H9 (cell line): ENCODE measurements around the gene EIF4H. TPM values are rescaled to one million over a fixed set of nuclear protein-coding genes. Genes with fewer than 3 reads are reported as not detected.

ENCODE experiments used
- DNase-seq: peaks from one replicate; pipeline ENCODE4 v3.0.0-alpha.2; 2017
- H2AFZ ChIP-seq: one replicate; pipeline ENCODE4 v1.6.1; 2013; ENCODE audit warnings: mild to moderate bottlenecking, low read length, control low read depth, moderate library complexity
- H2AK5ac ChIP-seq: 2 replicates; pipeline ENCODE4 v1.6.1; 2013; ENCODE audit warnings: low read length, control low read depth, mixed read lengths; ENCODE audit not compliant: insufficient read length
- H2BK120ac ChIP-seq: one replicate; pipeline ENCODE4 v1.6.1; 2013; ENCODE audit warnings: low read depth, mild to moderate bottlenecking, low read length, control low read depth, inconsistent platforms; ENCODE audit not compliant: poor library complexity, severe bottlenecking
- H2BK12ac ChIP-seq: 2 replicates; pipeline ENCODE4 v1.6.1; 2013; ENCODE audit warnings: low read length, control low read depth, mixed read lengths, low read depth; ENCODE audit not compliant: insufficient read length
- H2BK15ac ChIP-seq: 2 replicates; pipeline ENCODE4 v1.6.1; 2013; ENCODE audit warnings: low read depth, low read length, control low read depth
- H2BK20ac ChIP-seq: one replicate; pipeline ENCODE4 v1.6.1; 2013; ENCODE audit warnings: low read depth, mild to moderate bottlenecking, low read length, control low read depth, inconsistent platforms; ENCODE audit not compliant: poor library complexity, severe bottlenecking
- H2BK5ac ChIP-seq: 2 replicates; pipeline ENCODE4 v1.6.1; 2013; ENCODE audit warnings: low read length, control low read depth, mixed read lengths; ENCODE audit not compliant: insufficient read length
- H3K14ac ChIP-seq: 2 replicates; pipeline ENCODE4 v1.6.1; 2013; ENCODE audit warnings: low read length, control low read depth; ENCODE audit not compliant: insufficient read depth
- H3K18ac ChIP-seq: 2 replicates; pipeline ENCODE4 v1.6.1; 2013; ENCODE audit warnings: low read depth, mild to moderate bottlenecking, mixed read lengths, low read length, control low read depth; ENCODE audit not compliant: insufficient read length
- H3K23ac ChIP-seq: 2 replicates; pipeline ENCODE4 v1.6.1; 2013; ENCODE audit warnings: low read length, control low read depth, mixed read lengths, low read depth; ENCODE audit not compliant: insufficient read length
- H3K23me2 ChIP-seq: 2 replicates; pipeline ENCODE4 v1.6.1; 2013; ENCODE audit warnings: low read depth, mild to moderate bottlenecking, mixed read lengths, low read length, control low read depth; ENCODE audit not compliant: insufficient read length, poor library complexity, severe bottlenecking
- H3K27ac ChIP-seq: 2 replicates; pipeline ENCODE4 v1.5.1; 2013; ENCODE audit warnings: low read length, control low read depth, mixed read lengths, low read depth; ENCODE audit not compliant: insufficient read length
- H3K27me3 ChIP-seq: 2 replicates; pipeline ENCODE4 v1.6.1; 2013; ENCODE audit warnings: low read length, control low read depth, inconsistent platforms; ENCODE audit not compliant: insufficient read depth
- H3K4ac ChIP-seq: 2 replicates; pipeline ENCODE4 v1.6.1; 2013; ENCODE audit warnings: low read depth, mild to moderate bottlenecking, control low read depth, inconsistent platforms, low read length, moderate library complexity
- H3K4me1 ChIP-seq: 2 replicates; pipeline ENCODE4 v1.6.1; 2013; ENCODE audit warnings: low read length, control low read depth, inconsistent platforms; ENCODE audit not compliant: insufficient read depth
- H3K4me2 ChIP-seq: 2 replicates; pipeline ENCODE4 v1.6.1; 2013; ENCODE audit warnings: low read length, control low read depth, mixed read lengths; ENCODE audit not compliant: insufficient read length, insufficient read depth
- H3K56ac ChIP-seq: 2 replicates; pipeline ENCODE4 v1.6.1; 2013; ENCODE audit warnings: low read depth, mild to moderate bottlenecking, mixed read lengths, low read length, control low read depth; ENCODE audit not compliant: insufficient read length
- H3K79me1 ChIP-seq: 2 replicates; pipeline ENCODE4 v1.6.1; 2013; ENCODE audit warnings: low read depth, mild to moderate bottlenecking, moderate library complexity, low read length, control low read depth, inconsistent platforms; ENCODE audit not compliant: insufficient read depth, poor library complexity, severe bottlenecking
- H3K79me2 ChIP-seq: 2 replicates; pipeline ENCODE4 v1.6.1; 2013; ENCODE audit warnings: low read length, control low read depth, inconsistent platforms; ENCODE audit not compliant: insufficient read depth
- H3K9ac ChIP-seq: 2 replicates; pipeline ENCODE4 v1.6.1; 2013; ENCODE audit warnings: low read length, control low read depth, mixed read lengths; ENCODE audit not compliant: insufficient read length; ENCODE audit errors: extremely low read depth
- H3K9me3 ChIP-seq: one replicate; pipeline ENCODE4 v1.6.1; 2013; ENCODE audit warnings: low read depth, low read length, inconsistent platforms; ENCODE audit not compliant: control insufficient read depth
- H3T11ph ChIP-seq: one replicate; pipeline ENCODE4 v1.6.1; 2013; ENCODE audit warnings: mild to moderate bottlenecking, low read length, control low read depth, inconsistent platforms
- H4K20me1 ChIP-seq: one replicate; pipeline ENCODE4 v1.6.1; 2013; ENCODE audit not compliant: control insufficient read depth, insufficient read length, insufficient read depth
- H4K5ac ChIP-seq: 2 replicates; pipeline ENCODE4 v1.6.1; 2013; ENCODE audit warnings: low read depth, mild to moderate bottlenecking, mixed read lengths, low read length, control low read depth; ENCODE audit not compliant: insufficient read length
- H4K8ac ChIP-seq: replicated peaks from 2 replicates; pipeline ENCODE4 v1.6.1; 2013; ENCODE audit warnings: low read length, control low read depth, mixed read lengths, low read depth; ENCODE audit not compliant: insufficient read length
- H4K91ac ChIP-seq: 2 replicates; pipeline ENCODE4 v1.6.1; 2013; ENCODE audit warnings: low read depth, mild to moderate bottlenecking, moderate library complexity, mixed read lengths, low read length, control low read depth; ENCODE audit not compliant: insufficient read length
- H3K27ac Mint-ChIP-seq, 3 experiments: 2 replicates in 2 of 3; 3 replicates in 1 of 3; pipeline ENCODE4 v1.8.0; 2020 to 2021; ENCODE audit warnings: mixed read lengths in 3 of 3, mild to moderate bottlenecking in 1 of 3, moderate library complexity in 1 of 3
- H3K27me3 Mint-ChIP-seq: 2 replicates; pipeline ENCODE4 v1.8.0; 2021; ENCODE audit warnings: low read depth, mild to moderate bottlenecking, moderate library complexity, mixed read lengths
- H3K36me3 Mint-ChIP-seq, 3 experiments: 2 replicates in 2 of 3; 3 replicates in 1 of 3; pipeline ENCODE4 v1.8.0; 2020 to 2021; ENCODE audit warnings: low read depth in 3 of 3, mixed read lengths in 3 of 3; ENCODE audit not compliant: insufficient read depth in 1 of 3
- H3K4me1 Mint-ChIP-seq, 2 experiments: 2 replicates each; pipeline ENCODE4 v1.8.0; 2020; ENCODE audit warnings: mixed read lengths in 2 of 2
- H3K4me3 Mint-ChIP-seq, 2 experiments: 2 replicates in 1 of 2; 3 replicates in 1 of 2; pipeline ENCODE4 v1.8.0; 2020 to 2021; ENCODE audit warnings: mild to moderate bottlenecking in 2 of 2, mixed read lengths in 2 of 2, moderate library complexity in 1 of 2
- H3K9me3 Mint-ChIP-seq, 2 experiments: 2 replicates in 1 of 2; 3 replicates in 1 of 2; pipeline ENCODE4 v1.8.0; 2020; ENCODE audit warnings: mild to moderate bottlenecking in 2 of 2, mixed read lengths in 2 of 2, moderate library complexity in 1 of 2
- CTCF ChIP-seq: fragments of 200-600 bp; sonication (generic); conservative IDR thresholded peaks from 3 replicates; pipeline ENCODE4 v1.8.0; 2021; ENCODE audit warnings: antibody characterized with exemption, mild to moderate bottlenecking
- WGBS: extraction: QIAGEN DNeasy Blood & Tissue Kit; methylation state at CpG from one replicate; pipeline ENCODE4 v1.1.7; 2013; ENCODE audit warnings: missing lambda C conversion rate, low lambda C conversion rate, mixed read lengths; ENCODE audit not compliant: insufficient read length; ENCODE audit errors: extremely low coverage; 5-methylcytosine and 5-hydroxymethylcytosine counted together
- total RNA-seq: library from RNA; stranded (reverse); gene quantifications from 2 replicates; pipeline ENCODE4 v1.2.1, GENCODE V29; 2021

EIF4H gene
- total RNA-seq, 1 experiment from 2014 or later, result 363 TPM

GRCh38 chr7:74242122-74242443, 67.9 kb downstream of the EIF4H start:
- no peak overlapping the region for H2AFZ ChIP-seq
- Mint-ChIP-seq H3K9me3 (no peaks in the 10 kb centered on the region), H3K4me1 (no peaks in the 10 kb centered on the region), H3K27me3 (no peaks in the 10 kb centered on the region), H3K36me3 (peaks cover 46 to 85% (median 74%) of the 10 kb centered on the region in 3 experiments), H3K4me3 (no peak overlapping the region), H3K27ac (peak overlapping the region in 2 of 3 experiments; percentile 21 to 45; a peak in 3 of 7 replicates)
- H2BK5ac ChIP-seq, result no peak overlapping the region
- no peak overlapping the region for H3K18ac ChIP-seq
- DNase-seq, result no peak
- no peak overlapping the region for H3K27ac ChIP-seq
- H4K8ac ChIP-seq, result no peak overlapping the region
- no peaks in the 10 kb centered on the region for H3K23me2 ChIP-seq
- no peak overlapping the region for H3K4ac ChIP-seq
- H4K91ac ChIP-seq, result no peak overlapping the region
- no peak overlapping the region for H3T11ph ChIP-seq
- H3K79me1 ChIP-seq, result no peaks in the 10 kb centered on the region
- H3K9ac ChIP-seq, result no peak overlapping the region
- no peaks in the 10 kb centered on the region for H3K79me2 ChIP-seq
- TF ChIP-seq CTCF, result no peak
- no peak overlapping the region for H3K14ac ChIP-seq
- no peak overlapping the region for H2BK20ac ChIP-seq
- H3K56ac ChIP-seq, result no peak overlapping the region
- H2BK12ac ChIP-seq, result no peak overlapping the region
- no peak overlapping the region for H2BK120ac ChIP-seq
- no peak overlapping the region for H2AK5ac ChIP-seq
- no peak overlapping the region for H3K4me2 ChIP-seq
- H3K9me3 ChIP-seq, result no peaks in the 10 kb centered on the region
- no peak overlapping the region for H2BK15ac ChIP-seq
- H3K27me3 ChIP-seq, result no peaks in the 10 kb centered on the region
- no peaks in the 10 kb centered on the region for H3K4me1 ChIP-seq
- H4K20me1 ChIP-seq, result no peaks in the 10 kb centered on the region
- no peak overlapping the region for H3K23ac ChIP-seq
- no CpG with 5 or more reads among the region's 6 CpGs for WGBS
- H4K5ac ChIP-seq, result no peak overlapping the region
